K562 (cell line): Measurements from ENCODE around the gene CD46. TPM values are rescaled to one million over a fixed set of nuclear protein-coding genes. Genes with fewer than 3 reads are reported as not detected.

Experiments
- BCL6 ChIP-seq: fragments of 250-450 bp; sonication (Bioruptor Pico); IDR thresholded peaks from 2 replicates; pipeline ENCODE4 v1.4.0; 2020
- E4F1 ChIP-seq: fragments of 250-450 bp; sonication (Bioruptor Pico); IDR thresholded peaks from 2 replicates; pipeline ENCODE4 v1.5.0; 2021; ENCODE audit warnings: mild to moderate bottlenecking, borderline replicate concordance
- GATA2 ChIP-seq: sonication (generic); formaldehyde crosslinking; IDR thresholded peaks from 2 replicates; pipeline ENCODE4 v1.4.0; 2020; ENCODE audit warnings: mild to moderate bottlenecking, missing genetic modification reagents
- HDAC1 ChIP-seq, 2 experiments: fragments of 450-650 bp; IDR thresholded peaks; 2 replicates each; pipeline ENCODE4 v1.6.1; 2016 to 2017; ENCODE audit warnings: inconsistent platforms in 1 of 2, mild to moderate bottlenecking in 1 of 2, moderate library complexity in 1 of 2
- NR2C1 ChIP-seq, 2 experiments: fragments of 450-650 bp; IDR thresholded peaks; 2 replicates each; pipeline ENCODE4 v1.6.1; 2017; ENCODE audit warnings: mild to moderate bottlenecking in 2 of 2, antibody characterized with exemption in 1 of 2, inconsistent platforms in 1 of 2, missing compliant biosample characterization in 1 of 2, missing genetic modification characterization in 1 of 2
- RBM34 ChIP-seq: fragments of 200-400 bp; formaldehyde crosslinking; IDR thresholded peaks from 2 replicates; pipeline ENCODE4 v1.6.1; 2018; ENCODE audit warnings: low read length, borderline replicate concordance; ENCODE audit not compliant: insufficient read depth
- TAF15 ChIP-seq: fragments of 200-400 bp; formaldehyde crosslinking; IDR thresholded peaks from 2 replicates; pipeline ENCODE4 v1.6.1; 2017; ENCODE audit warnings: mild to moderate bottlenecking, low read depth, low read length, moderate library complexity
- XRCC3 ChIP-seq: fragments of 450-650 bp; IDR thresholded peaks from 2 replicates; pipeline ENCODE4 v1.6.1; 2017; ENCODE audit warnings: mild to moderate bottlenecking, moderate library complexity
- ZNF174 ChIP-seq: fragments of 250-450 bp; sonication (Bioruptor Pico); IDR thresholded peaks from 2 replicates; pipeline ENCODE4 v1.4.0; 2020; ENCODE audit warnings: mild to moderate bottlenecking
- ZNF280A ChIP-seq: fragments of 450-650 bp; IDR thresholded peaks from 2 replicates; pipeline ENCODE4 v1.6.1; 2018; ENCODE audit warnings: mild to moderate bottlenecking, low read depth; ENCODE audit not compliant: partially characterized antibody
- ZNF408 ChIP-seq: fragments of 250-450 bp; sonication (Bioruptor Pico); IDR thresholded peaks from 2 replicates; pipeline ENCODE4 v1.4.0; 2020; ENCODE audit warnings: low read depth, mild to moderate bottlenecking, moderate library complexity
- polyA plus RNA-seq, 8 experiments: library from polyadenylated mRNA; depleted of rRNA in 4 of 8; stranded (reverse) in 5 of 8; unstranded in 3 of 8; fragments of >200 nt; fragmentation: Nextera tagmentation in 2 of 8; fragmentation: Illumina TruSeq in 1 of 8; extraction: Ambion mirVana in 2 of 8; extraction: Trizol in 1 of 8; gene quantifications; 2 replicates each; pipeline versions ENCODE4 v1.2.1 to v1.2.3, GENCODE V29; 2011 to 2014; ENCODE audit warnings: inconsistent platforms in 1 of 8, missing spikeins in 1 of 8
- total RNA-seq, 7 experiments: library from RNA; depleted of rRNA in 6 of 7; stranded (reverse); fragments of >200 nt in 6 of 7; fragmentation: Illumina TruSeq in 2 of 7; extraction: Trizol in 2 of 7; gene quantifications; 2 replicates each; pipeline versions ENCODE4 v1.2.1 to v1.2.3, GENCODE V29; 2011 to 2021; ENCODE audit warnings: low replicate concordance in 1 of 7
- TF ChIP-seq, protein P1 (sequence below): fragments of 450-650 bp; IDR thresholded peaks from 2 replicates; pipeline ENCODE4 v1.6.1; 2016; ENCODE audit warnings: mild to moderate bottlenecking, moderate library complexity

CD46 gene
- total and polyA plus RNA-seq, 9 of the 15 experiments (the other 6 are each of a cell fraction or from before 2014, with no cell fraction given): 87.9 to 374 (median 156) TPM

- TF ChIP-seq TAF15: no peak
- TF ChIP-seq GATA2 (CRISPR knock-in tag): no peak
- TF ChIP-seq, protein P1, sequence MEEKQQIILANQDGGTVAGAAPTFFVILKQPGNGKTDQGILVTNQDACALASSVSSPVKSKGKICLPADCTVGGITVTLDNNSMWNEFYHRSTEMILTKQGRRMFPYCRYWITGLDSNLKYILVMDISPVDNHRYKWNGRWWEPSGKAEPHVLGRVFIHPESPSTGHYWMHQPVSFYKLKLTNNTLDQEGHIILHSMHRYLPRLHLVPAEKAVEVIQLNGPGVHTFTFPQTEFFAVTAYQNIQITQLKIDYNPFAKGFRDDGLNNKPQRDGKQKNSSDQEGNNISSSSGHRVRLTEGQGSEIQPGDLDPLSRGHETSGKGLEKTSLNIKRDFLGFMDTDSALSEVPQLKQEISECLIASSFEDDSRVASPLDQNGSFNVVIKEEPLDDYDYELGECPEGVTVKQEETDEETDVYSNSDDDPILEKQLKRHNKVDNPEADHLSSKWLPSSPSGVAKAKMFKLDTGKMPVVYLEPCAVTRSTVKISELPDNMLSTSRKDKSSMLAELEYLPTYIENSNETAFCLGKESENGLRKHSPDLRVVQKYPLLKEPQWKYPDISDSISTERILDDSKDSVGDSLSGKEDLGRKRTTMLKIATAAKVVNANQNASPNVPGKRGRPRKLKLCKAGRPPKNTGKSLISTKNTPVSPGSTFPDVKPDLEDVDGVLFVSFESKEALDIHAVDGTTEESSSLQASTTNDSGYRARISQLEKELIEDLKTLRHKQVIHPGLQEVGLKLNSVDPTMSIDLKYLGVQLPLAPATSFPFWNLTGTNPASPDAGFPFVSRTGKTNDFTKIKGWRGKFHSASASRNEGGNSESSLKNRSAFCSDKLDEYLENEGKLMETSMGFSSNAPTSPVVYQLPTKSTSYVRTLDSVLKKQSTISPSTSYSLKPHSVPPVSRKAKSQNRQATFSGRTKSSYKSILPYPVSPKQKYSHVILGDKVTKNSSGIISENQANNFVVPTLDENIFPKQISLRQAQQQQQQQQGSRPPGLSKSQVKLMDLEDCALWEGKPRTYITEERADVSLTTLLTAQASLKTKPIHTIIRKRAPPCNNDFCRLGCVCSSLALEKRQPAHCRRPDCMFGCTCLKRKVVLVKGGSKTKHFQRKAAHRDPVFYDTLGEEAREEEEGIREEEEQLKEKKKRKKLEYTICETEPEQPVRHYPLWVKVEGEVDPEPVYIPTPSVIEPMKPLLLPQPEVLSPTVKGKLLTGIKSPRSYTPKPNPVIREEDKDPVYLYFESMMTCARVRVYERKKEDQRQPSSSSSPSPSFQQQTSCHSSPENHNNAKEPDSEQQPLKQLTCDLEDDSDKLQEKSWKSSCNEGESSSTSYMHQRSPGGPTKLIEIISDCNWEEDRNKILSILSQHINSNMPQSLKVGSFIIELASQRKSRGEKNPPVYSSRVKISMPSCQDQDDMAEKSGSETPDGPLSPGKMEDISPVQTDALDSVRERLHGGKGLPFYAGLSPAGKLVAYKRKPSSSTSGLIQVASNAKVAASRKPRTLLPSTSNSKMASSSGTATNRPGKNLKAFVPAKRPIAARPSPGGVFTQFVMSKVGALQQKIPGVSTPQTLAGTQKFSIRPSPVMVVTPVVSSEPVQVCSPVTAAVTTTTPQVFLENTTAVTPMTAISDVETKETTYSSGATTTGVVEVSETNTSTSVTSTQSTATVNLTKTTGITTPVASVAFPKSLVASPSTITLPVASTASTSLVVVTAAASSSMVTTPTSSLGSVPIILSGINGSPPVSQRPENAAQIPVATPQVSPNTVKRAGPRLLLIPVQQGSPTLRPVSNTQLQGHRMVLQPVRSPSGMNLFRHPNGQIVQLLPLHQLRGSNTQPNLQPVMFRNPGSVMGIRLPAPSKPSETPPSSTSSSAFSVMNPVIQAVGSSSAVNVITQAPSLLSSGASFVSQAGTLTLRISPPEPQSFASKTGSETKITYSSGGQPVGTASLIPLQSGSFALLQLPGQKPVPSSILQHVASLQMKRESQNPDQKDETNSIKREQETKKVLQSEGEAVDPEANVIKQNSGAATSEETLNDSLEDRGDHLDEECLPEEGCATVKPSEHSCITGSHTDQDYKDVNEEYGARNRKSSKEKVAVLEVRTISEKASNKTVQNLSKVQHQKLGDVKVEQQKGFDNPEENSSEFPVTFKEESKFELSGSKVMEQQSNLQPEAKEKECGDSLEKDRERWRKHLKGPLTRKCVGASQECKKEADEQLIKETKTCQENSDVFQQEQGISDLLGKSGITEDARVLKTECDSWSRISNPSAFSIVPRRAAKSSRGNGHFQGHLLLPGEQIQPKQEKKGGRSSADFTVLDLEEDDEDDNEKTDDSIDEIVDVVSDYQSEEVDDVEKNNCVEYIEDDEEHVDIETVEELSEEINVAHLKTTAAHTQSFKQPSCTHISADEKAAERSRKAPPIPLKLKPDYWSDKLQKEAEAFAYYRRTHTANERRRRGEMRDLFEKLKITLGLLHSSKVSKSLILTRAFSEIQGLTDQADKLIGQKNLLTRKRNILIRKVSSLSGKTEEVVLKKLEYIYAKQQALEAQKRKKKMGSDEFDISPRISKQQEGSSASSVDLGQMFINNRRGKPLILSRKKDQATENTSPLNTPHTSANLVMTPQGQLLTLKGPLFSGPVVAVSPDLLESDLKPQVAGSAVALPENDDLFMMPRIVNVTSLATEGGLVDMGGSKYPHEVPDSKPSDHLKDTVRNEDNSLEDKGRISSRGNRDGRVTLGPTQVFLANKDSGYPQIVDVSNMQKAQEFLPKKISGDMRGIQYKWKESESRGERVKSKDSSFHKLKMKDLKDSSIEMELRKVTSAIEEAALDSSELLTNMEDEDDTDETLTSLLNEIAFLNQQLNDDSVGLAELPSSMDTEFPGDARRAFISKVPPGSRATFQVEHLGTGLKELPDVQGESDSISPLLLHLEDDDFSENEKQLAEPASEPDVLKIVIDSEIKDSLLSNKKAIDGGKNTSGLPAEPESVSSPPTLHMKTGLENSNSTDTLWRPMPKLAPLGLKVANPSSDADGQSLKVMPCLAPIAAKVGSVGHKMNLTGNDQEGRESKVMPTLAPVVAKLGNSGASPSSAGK: no peak
- no peak for TF ChIP-seq ZNF408
- no peak for TF ChIP-seq NR2C1 (IDR thresholded peaks at IDR 0.05)
- TF ChIP-seq NR2C1 (tag; IDR thresholded peaks at IDR 0.05): peak; percentile 32; the same call in 1 of the 2 replicates
- TF ChIP-seq XRCC3: no peak
- TF ChIP-seq BCL6: no peak
- TF ChIP-seq E4F1: no peak
- TF ChIP-seq ZNF280A: no peak
- no peak for TF ChIP-seq ZNF174 (CRISPR knock-in tag)
- TF ChIP-seq HDAC1 (IDR thresholded peaks at IDR 0.05): no peak
- no peak for TF ChIP-seq RBM34
Observed at GRCh38 chr1:207823880-207824566, 72.2 kb downstream of the CD46 start (continued).
